Measurements from ENCODE around the gene SIRT2.
"Not testable (repeated sequence)": the region's sequence is repeated elsewhere in the genome, so short reads cannot be mapped to it uniquely, and the experiment has no call there.

- TF ChIP-seq ASH2L (IDR thresholded peaks at IDR 0.05; ENCODE audit: insufficient read length, low read depth, low read length); POLR2A (IDR thresholded peaks at IDR 0.05; ENCODE audit: insufficient read depth in 1 of 2, low read depth in 2 of 2, low read length in 2 of 2); NR3C1 (CRISPR knock-in tag; IDR thresholded peaks at IDR 0.05); ZZZ3 (CRISPR knock-in tag; IDR thresholded peaks at IDR 0.05; ENCODE audit: borderline replicate concordance); PHF21A (CRISPR knock-in tag; IDR thresholded peaks at IDR 0.05); JUND (CRISPR knock-in tag; IDR thresholded peaks at IDR 0.05); ZNF660 (CRISPR knock-in tag; IDR thresholded peaks at IDR 0.05; ENCODE audit: borderline replicate concordance, low read depth); ZNF124 (CRISPR knock-in tag; IDR thresholded peaks at IDR 0.05); ZFP82 (CRISPR knock-in tag; IDR thresholded peaks at IDR 0.05; ENCODE audit: borderline replicate concordance); ZNF7 (CRISPR knock-in tag; IDR thresholded peaks at IDR 0.05); ZNF816 (CRISPR knock-in tag; IDR thresholded peaks at IDR 0.05; ENCODE audit: borderline replicate concordance); MBNL3 (CRISPR knock-in tag; conservative IDR thresholded peaks at IDR 0.05): not testable (repeated sequence)
- TF ChIP-seq, protein P1, sequence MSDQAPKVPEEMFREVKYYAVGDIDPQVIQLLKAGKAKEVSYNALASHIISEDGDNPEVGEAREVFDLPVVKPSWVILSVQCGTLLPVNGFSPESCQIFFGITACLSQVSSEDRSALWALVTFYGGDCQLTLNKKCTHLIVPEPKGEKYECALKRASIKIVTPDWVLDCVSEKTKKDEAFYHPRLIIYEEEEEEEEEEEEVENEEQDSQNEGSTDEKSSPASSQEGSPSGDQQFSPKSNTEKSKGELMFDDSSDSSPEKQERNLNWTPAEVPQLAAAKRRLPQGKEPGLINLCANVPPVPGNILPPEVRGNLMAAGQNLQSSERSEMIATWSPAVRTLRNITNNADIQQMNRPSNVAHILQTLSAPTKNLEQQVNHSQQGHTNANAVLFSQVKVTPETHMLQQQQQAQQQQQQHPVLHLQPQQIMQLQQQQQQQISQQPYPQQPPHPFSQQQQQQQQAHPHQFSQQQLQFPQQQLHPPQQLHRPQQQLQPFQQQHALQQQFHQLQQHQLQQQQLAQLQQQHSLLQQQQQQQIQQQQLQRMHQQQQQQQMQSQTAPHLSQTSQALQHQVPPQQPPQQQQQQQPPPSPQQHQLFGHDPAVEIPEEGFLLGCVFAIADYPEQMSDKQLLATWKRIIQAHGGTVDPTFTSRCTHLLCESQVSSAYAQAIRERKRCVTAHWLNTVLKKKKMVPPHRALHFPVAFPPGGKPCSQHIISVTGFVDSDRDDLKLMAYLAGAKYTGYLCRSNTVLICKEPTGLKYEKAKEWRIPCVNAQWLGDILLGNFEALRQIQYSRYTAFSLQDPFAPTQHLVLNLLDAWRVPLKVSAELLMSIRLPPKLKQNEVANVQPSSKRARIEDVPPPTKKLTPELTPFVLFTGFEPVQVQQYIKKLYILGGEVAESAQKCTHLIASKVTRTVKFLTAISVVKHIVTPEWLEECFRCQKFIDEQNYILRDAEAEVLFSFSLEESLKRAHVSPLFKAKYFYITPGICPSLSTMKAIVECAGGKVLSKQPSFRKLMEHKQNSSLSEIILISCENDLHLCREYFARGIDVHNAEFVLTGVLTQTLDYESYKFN (CRISPR knock-in tag; conservative IDR thresholded peaks at IDR 0.05): not testable (repeated sequence)
Measured at GRCh38 chr19:38884691-38885090, 14.7 kb downstream of the SIRT2 start.

Measured in HepG2 (cell line).